Anterior cingulate cortex (tissue), 58 donors: ENCODE data around the gene CRYL1.

Experiments
- DNase-seq, 58 donors: peaks; one replicate each; lab custom pipeline; 2025; lab: John Stamatoyannopoulos, UW

CRYL1 gene

DNA sequence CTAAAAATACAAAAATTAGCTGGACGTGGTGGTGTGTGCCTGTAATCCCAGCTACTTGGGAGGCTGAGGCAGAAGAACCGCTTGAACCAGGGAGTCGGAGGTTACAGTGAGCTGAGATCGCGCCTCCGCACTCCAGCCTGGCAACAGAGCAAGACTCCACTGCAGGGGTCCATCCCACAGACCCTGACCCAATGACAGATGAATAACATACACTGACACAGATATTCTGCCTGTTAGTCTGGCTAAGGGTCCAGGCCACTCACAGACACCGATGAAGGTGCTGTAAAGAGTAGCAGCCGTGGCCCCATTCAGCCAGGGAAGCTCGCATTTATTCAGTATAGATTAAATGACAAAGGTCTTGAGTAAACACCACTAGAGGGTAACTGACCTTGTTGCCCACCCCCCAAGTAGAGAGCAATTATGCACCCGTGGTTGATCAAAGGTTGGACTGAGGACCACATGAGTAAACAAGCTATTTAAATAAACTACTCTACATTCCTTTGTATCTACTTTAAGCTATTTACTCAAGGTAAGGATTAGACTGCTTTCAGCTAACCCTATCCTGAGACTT lies 8.5 kb upstream of the CRYL1 start:
- DNase-seq, result no peak

GRCh38 chr13:20528452-20528851 lies 2.8 kb upstream of the CRYL1 start:
- DNase-seq, result no peak

DNA sequence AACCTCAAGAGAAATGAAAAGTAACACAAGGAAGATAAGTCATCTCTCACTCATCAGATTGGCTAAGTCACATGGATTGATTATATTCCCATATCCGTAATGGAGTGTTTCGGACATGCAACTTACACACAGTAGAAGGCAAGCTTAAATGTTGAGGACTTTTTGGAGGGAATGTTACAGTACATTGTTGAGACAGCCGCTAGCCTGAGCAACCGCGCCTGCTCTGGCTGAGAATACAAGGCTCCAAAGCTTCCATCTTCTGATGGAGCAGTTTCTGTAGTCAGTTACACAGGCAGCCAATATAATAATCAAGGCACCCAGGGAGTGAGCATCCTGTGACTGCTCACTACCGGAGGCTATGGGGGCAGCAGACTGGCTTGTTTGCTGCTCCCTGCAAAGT lies 1.0 kb upstream of the CRYL1 start:
- peak in 1 of 58 donors; percentile 11 for DNase-seq

DNA sequence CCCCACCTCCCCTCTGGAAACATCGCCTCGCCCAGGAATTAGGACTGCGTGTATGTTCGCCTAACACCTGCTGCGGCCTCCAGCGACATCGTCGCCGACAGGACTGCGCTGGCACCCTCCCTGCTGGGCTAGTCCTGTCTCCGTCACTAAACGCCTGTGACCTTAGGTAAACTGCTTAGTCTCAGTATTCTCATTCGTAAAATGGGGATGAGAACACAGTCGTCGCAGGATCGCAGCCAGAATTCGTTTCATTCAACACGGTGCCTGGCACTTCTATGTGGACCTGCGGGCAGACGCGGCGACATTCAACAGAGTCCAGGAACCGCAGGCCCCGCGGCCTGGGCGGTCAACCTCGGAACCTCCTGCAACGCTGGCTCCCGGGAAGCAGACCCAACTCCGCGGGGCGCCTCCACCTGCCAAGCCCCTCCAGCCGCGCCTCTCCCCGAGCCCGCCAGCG lies 485 bp downstream of the CRYL1 start:
- peak in 46 of 58 donors; percentile 8 to 76 (median 46) for DNase-seq

GRCh38 chr13:20521364-20522115 lies 4.1 kb downstream of the CRYL1 start:
- DNase-seq, result no peak

DNA sequence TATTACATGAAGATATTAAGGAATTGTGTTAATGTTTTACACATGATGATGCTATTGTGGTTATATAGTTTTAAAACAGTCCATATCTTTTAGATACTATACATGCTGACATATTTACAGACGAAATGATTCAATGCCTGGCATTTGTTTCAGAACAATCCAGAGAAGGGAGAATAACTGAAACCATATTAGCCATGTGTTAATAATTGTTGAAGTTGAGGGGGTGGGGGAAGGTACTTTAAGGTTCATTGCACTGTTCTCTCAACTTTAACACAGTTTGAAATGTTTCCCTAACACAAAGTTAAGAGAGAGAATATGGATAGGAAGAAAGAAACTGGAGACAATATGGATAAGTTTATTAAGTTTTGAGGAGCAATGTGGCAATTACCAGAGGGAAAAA lies 5.8 kb downstream of the CRYL1 start:
- DNase-seq, result no peak

- DNase-seq, result no peak
These were observed 7.0 kb downstream of the CRYL1 start for GRCh38 chr13:20518660-20519100.

GRCh38 chr13:20514866-20515265 lies 10.8 kb downstream of the CRYL1 start:
- no peak for DNase-seq

DNA sequence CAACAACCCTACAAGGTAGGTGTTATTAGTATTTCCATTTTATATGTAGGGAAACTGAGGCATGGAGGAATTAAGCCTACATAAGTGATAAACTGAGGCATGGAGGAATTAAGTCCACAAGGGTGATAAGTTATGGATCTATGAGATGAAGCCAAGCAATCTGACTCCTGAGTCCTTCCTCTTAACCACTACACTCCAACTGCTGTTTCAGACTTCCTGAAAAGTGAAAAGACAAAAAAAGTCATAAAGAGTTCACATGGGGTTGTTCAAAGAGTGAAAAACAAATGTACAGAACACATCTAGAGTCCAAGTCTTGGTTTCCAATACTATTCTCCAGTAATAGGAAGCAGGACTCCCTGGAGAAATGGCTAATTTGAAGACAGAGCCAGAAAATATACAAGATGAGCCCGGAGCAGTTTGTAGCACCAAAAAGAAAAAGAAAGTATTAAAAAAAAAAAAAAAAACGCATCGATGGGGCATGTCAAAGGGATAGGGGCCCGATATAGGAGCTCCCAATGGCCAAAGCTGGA lies 12.1 kb downstream of the CRYL1 start:
- DNase-seq, result no peak

GRCh38 chr13:20512042-20512683 lies 13.5 kb downstream of the CRYL1 start:
- no peak for DNase-seq

GRCh38 chr13:20506696-20507095 lies 19.0 kb downstream of the CRYL1 start:
- no peak for DNase-seq

DNA sequence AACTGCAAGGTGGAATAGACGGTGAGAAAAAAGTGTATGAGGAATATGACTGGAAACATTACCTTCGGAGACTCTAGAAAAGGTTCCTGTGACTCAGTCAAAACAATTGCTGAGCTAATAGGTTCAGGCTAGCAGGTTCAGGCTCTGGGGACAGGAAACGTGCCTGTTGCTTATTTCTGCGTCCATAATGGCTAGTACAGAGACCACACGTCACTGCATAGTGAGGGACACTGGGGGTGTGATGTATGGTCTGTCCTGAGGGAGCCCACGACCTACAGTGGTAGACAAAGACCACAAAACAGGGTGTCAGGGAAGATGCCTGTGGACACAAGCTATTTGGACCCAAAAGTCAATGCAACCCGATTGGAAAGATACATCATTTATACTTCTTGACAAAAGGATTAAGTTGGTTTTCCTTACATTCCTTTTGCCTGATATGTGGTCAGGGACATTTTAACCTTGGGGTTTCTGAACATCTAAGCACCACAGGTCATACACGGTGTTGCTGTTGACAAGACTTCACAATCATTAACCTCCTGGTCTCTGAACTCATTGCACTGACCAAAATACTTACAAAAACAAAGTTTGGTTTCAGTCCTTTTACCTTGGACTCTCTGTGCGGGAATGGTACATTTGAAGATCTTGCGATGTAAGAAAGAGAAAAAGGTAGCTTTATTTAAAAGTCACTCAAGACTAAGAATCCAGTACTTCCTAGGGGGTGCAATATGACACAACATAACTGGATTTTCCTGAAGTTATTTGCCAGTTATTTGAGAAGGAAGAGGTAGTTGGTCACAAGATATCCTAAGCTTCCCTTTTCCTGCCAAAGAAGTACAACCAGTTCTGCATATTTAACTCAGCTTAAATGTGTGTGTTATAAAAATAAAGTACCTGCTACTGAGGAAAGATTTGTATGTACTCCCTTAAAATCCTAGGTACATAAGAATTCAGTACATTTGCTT lies 20.0 kb downstream of the CRYL1 start:
- DNase-seq, result no peak

GRCh38 chr13:20503088-20504083 lies 22.3 kb downstream of the CRYL1 start:
- no peak for DNase-seq

DNA sequence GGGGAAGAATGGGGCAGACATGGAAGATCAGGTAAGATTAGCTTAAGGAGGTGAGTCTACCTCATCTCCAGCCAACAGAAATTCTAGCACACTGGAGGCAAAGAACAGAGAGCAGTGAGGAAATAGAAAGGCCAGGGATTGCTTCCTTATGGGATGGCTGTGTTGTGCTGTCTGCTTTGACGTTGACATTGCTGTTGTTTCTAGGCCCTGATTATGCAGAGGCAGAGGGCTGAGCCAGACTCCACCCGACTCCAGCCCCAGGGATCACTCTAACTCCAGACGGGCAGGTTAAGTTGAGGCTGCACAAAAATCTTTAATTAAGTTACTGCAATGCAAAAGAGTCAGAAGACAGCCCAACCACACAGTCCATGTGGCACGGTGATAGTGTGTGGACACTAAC lies 24.1 kb downstream of the CRYL1 start:
- no peak for DNase-seq

GRCh38 chr13:20501120-20501519 lies 24.5 kb downstream of the CRYL1 start:
- no peak for DNase-seq

GRCh38 chr13:20499986-20500385 lies 25.7 kb downstream of the CRYL1 start:
- no peak for DNase-seq

DNA sequence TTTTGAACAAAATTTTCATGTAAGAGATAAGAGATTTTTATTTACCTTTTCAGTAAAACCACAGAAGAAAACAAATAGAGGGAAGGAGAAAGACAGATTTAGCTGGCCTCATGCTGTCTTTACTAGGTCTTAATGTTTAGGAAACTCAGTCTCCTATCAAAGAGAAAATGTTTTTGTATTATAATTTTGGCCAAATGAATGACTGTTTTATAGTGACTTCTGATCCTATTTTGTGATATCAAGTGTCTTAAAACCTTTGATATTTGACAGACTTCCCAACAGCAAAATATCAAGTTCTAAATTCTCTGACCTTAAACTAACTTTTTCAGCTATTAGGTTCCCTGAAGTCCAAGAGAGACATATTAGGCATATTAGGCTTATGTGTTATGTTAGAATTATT lies 27.0 kb downstream of the CRYL1 start:
- DNase-seq, result no peak

GRCh38 chr13:20498129-20498528 lies 27.5 kb downstream of the CRYL1 start:
- no peak for DNase-seq
